ENCODE results near the gene LHFPL2.
"Not testable (repeated sequence)": the region's sequence is repeated elsewhere in the genome, so short reads cannot be mapped to it uniquely, and the experiment has no call there.

LHFPL2 gene

DNA sequence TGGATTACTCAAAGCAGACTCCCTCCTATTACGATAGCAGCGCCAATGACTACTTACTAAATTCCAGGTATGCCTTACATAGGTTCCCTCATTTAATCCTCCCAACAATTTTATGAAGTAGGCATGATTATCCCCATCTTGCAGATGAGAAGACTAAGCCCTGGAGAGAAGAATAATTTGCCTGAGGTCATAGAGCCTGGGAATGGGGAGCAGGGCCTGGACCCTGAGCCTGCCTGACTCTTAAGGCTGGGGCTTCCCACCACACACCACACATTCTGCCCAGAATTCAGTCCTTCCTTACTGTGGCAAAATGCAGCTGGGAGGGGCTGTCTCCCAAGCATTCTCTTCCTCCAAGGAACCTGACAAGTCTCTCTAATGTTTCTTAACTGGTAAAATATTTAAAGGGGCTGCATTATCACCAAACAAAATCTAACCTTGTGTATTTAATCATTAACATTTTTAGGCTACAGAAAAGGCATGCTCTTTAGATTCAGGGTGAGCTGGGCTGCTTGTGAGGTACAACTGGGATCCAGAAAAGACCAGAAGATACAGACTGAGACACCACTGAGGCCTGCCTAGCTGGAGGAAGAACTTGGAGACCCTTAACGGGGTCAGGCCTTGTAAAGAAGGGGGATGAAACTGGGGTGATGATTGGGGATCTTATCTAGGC is 26.1 kb downstream of the LHFPL2 start:
- DNase-seq (ENCODE audit: low spot score), result no peak
- Histone ChIP-seq H3K27ac (no peak overlapping the region), H3K4me3 (no peak overlapping the region)
- TF ChIP-seq, protein P1, sequence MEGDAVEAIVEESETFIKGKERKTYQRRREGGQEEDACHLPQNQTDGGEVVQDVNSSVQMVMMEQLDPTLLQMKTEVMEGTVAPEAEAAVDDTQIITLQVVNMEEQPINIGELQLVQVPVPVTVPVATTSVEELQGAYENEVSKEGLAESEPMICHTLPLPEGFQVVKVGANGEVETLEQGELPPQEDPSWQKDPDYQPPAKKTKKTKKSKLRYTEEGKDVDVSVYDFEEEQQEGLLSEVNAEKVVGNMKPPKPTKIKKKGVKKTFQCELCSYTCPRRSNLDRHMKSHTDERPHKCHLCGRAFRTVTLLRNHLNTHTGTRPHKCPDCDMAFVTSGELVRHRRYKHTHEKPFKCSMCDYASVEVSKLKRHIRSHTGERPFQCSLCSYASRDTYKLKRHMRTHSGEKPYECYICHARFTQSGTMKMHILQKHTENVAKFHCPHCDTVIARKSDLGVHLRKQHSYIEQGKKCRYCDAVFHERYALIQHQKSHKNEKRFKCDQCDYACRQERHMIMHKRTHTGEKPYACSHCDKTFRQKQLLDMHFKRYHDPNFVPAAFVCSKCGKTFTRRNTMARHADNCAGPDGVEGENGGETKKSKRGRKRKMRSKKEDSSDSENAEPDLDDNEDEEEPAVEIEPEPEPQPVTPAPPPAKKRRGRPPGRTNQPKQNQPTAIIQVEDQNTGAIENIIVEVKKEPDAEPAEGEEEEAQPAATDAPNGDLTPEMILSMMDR (IDR thresholded peaks at IDR 0.05), result no peak

DNA sequence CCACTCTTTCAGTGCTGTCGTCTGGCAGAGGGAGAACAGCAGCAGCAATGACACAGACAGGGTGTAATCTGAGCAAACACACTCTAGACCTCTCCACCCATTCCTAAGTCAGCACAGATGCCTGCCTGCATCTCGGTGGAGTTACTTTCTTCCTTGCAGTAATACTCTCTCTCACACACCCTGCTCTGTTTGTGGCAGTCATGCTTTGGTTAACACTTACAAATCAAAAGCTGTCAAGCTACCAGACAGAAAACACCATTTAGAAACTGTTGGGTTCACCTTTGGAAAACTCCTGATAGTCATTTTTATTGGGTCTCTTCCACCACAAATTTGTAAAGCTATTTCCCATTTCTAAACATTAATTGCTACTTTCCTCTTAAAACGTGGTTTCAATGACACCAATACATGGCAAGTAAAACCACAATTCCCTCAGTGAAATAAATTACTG is 27.3 kb downstream of the LHFPL2 start:
- Histone ChIP-seq H3K4me3 (no peak overlapping the region), H3K27ac (peak overlapping the region in 1 of 2 donors; percentile 3)
- TF ChIP-seq, protein P1 (IDR thresholded peaks at IDR 0.05), result no peak
- DNase-seq (ENCODE audit: low spot score), result no peak

DNA sequence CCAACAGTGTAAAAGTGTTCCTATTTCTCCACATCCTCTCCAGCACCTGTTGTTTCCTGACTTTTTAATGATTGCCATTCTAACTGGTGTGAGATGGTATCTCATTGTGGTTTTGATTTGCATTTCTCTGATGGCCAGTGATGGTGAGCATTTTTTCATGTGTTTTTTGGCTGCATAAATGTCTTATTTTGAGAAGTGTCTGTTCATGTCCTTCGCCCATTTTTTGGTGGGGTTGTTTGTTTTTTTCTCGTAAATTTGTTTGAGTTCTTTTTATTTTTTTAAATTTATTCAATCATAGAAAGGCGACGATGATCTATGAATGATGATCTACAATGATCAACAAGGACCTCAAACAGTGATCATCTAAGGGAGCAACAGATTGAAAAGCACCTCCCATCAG is 28.5 kb downstream of the LHFPL2 start:
- not testable (repeated sequence) for H3K4me3 ChIP-seq; H3K27ac ChIP-seq; DNase-seq (ENCODE audit: low spot score)

DNA sequence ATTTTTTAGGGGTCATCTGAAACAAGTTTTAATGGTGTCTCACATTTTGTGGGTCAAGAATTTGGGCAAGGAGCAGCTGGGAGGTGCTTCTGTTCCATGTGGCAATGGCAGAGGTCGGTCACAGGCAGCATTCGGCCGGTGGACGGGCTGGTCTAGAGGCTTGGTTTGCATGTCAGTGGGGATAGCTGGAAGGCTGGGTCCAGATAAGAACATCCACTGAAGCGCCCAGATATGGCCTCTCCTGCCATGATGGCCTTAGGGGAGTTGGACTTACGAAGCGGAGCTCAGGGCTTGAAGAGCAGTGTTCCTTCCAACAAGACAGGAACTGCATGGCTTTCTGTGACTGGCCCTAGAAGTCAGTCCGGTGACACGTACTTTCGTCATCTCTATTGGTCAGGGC is 30.3 kb downstream of the LHFPL2 start:
- DNase-seq (ENCODE audit: low spot score), result no peak
- TF ChIP-seq, protein P1 (IDR thresholded peaks at IDR 0.05), result no peak
- no peak overlapping the region for H3K27ac ChIP-seq
- no peak overlapping the region for H3K4me3 ChIP-seq

DNA sequence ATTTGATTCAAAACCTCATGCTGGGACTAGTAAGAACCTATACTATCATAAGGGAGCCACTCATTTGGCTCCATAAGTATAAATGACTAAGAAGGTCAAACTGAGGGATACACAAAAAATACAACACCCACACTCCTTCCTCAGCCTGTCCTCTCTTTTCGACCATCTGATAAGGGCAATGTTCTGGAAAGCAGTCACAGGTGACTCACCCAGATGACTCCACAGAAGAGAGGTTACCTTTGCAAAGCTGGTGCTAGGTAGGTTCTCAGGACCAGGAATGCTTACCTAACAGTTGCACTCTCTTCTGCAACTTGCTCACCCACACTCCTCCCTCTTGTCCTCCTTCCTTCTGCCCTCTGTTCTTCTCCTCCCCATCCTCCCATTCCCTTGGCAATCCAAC is 32.9 kb downstream of the LHFPL2 start:
- no peak for DNase-seq (ENCODE audit: low spot score)
- Histone ChIP-seq H3K4me3 (no peak overlapping the region), H3K27ac (no peak overlapping the region)
- TF ChIP-seq, protein P1 (IDR thresholded peaks at IDR 0.05), result no peak

DNA sequence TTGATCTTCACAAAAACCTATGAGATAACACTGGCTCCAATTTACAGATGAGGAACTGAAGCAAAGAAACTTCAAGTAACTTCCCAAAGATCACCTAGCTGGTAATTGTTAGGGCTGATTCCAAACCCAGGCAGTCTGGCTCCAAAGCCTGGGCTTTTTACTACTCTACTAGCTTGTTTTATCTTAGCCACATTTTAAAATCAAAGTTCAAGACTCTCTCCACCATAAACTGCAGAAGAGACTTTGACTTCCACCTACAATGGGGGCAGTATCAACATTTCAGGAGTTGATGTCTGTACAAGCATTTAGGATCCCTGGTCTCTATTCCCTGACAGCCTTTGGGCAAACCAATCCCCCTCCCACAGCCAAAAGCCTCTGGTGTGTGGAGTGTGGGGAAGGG is 33.8 kb downstream of the LHFPL2 start:
- no peak overlapping the region for H3K4me3 ChIP-seq
- TF ChIP-seq, protein P1 (IDR thresholded peaks at IDR 0.05), result no peak
- no peak overlapping the region for H3K27ac ChIP-seq
- DNase-seq (ENCODE audit: low spot score), result no peak

DNA sequence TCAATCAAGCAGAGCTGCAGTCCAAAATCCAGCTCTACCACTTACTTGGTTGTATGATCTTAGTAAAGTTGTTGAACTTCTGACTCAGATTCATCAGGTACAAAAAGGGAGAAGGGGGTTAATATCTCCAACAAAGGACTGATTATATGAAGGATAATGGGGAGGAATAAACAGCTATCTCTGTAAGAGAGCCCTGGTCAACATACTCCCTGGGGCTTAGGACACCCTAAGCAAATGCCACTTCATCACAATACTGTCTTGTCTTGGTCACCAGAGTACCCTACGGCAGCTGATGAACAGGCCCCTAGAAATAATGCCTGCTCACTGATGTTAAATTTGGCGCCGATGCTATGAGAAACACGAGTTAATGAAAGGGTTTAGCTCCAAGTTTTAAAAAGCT is 34.8 kb downstream of the LHFPL2 start:
- H3K4me3 ChIP-seq, result no peak overlapping the region
- H3K27ac ChIP-seq, result no peak overlapping the region
- no peak for DNase-seq (ENCODE audit: low spot score)
- TF ChIP-seq, protein P1 (IDR thresholded peaks at IDR 0.05), result no peak

Data from coronary artery (tissue), 2 donors.